Mesendoderm (in vitro differentiated cells): ENCODE data around the gene ZNF681.
"Not testable (repeated sequence)": the region's sequence is repeated elsewhere in the genome, so short reads cannot be mapped to it uniquely, and the experiment has no call there.

Experiments used
- DNase-seq: peaks from one replicate; pipeline ENCODE4 v3.0.0; 2013
- H2AK5ac ChIP-seq: 2 replicates; pipeline ENCODE4 v1.6.1; 2013; ENCODE audit warnings: low read length, inconsistent platforms
- H2BK120ac ChIP-seq: 2 replicates; pipeline ENCODE4 v1.6.1; 2013; ENCODE audit warnings: low read depth, mild to moderate bottlenecking, low read length, moderate library complexity, mixed read lengths
- H2BK15ac ChIP-seq: replicated peaks from 2 replicates; pipeline ENCODE4 v1.6.1; 2013; ENCODE audit warnings: low read depth, mild to moderate bottlenecking, moderate library complexity
- H2BK5ac ChIP-seq: 2 replicates; pipeline ENCODE4 v1.6.1; 2013; ENCODE audit warnings: low read length, inconsistent platforms
- H3K18ac ChIP-seq: 2 replicates; pipeline ENCODE4 v1.6.1; 2013; ENCODE audit warnings: mild to moderate bottlenecking, low read length, mixed read lengths
- H3K23ac ChIP-seq: one replicate; pipeline ENCODE4 v1.6.1; 2013; ENCODE audit warnings: low read length
- H3K27ac ChIP-seq: 2 replicates; pipeline ENCODE4 v1.5.1; 2013; ENCODE audit warnings: low read depth, mild to moderate bottlenecking, inconsistent platforms, low read length, moderate library complexity
- H3K27me3 ChIP-seq: 2 replicates; pipeline ENCODE4 v1.6.1; 2013; ENCODE audit warnings: low read length, control low read depth, mild to moderate bottlenecking, inconsistent platforms; ENCODE audit not compliant: insufficient read depth, poor library complexity
- H3K36me3 ChIP-seq: 2 replicates; pipeline ENCODE4 v1.6.1; 2013; ENCODE audit warnings: low read length, inconsistent platforms; ENCODE audit not compliant: control insufficient read depth, insufficient read depth
- H3K4ac ChIP-seq: one replicate; pipeline ENCODE4 v1.6.1; 2013; ENCODE audit warnings: low read depth, mild to moderate bottlenecking, low read length, moderate library complexity
- H3K4me1 ChIP-seq: 2 replicates; pipeline ENCODE4 v1.6.1; 2013; ENCODE audit warnings: low read depth, low read length, inconsistent platforms; ENCODE audit not compliant: control insufficient read depth
- H3K4me2 ChIP-seq: 2 replicates; pipeline ENCODE4 v1.6.1; 2013; ENCODE audit warnings: low read length
- H3K4me3 ChIP-seq: 2 replicates; pipeline ENCODE4 v1.5.1; 2013; ENCODE audit warnings: mild to moderate bottlenecking, low read length
- H3K56ac ChIP-seq: one replicate; pipeline ENCODE4 v1.6.1; 2013; ENCODE audit warnings: low read length
- H3K79me1 ChIP-seq: 2 replicates; pipeline ENCODE4 v1.6.1; 2013; ENCODE audit warnings: low read length, inconsistent platforms
- H3K79me2 ChIP-seq: 2 replicates; pipeline ENCODE4 v1.6.1; 2013; ENCODE audit warnings: mild to moderate bottlenecking, low read length; ENCODE audit not compliant: control insufficient read depth, insufficient read depth
- H3K9ac ChIP-seq: 2 replicates; pipeline ENCODE4 v1.6.1; 2013; ENCODE audit warnings: low read length, inconsistent platforms
- H4K5ac ChIP-seq: one replicate; pipeline ENCODE4 v1.6.1; 2013; ENCODE audit warnings: low read length
- H4K8ac ChIP-seq: one replicate; pipeline ENCODE4 v1.6.1; 2013; ENCODE audit warnings: low read depth, mild to moderate bottlenecking, control low read depth, low read length, moderate library complexity
- WGBS: extraction: QIAGEN DNeasy Blood & Tissue Kit; methylation state at CpG from one replicate; pipeline ENCODE4 v1.1.7; 2013; ENCODE audit warnings: low lambda C conversion rate, missing lambda C conversion rate; ENCODE audit not compliant: insufficient coverage; ENCODE audit errors: extremely low coverage; 5-methylcytosine and 5-hydroxymethylcytosine counted together

ZNF681 gene

DNA sequence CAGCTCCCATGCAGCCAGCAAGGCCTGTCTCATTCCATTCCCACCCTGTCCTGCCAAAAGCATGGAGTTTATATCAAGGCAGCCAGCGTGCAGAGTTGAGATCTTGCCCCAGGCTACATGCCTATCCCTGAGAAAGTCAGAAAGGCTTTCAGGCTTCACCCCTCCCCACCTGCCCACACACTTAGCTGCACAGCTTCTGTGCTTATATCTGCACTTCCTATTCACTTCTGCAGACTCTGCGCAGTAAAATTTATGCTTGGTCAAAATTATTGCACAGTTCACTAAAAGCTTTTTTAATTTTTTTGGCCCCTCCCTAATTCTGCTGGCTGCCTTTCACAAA, 59.2 kb downstream of the ZNF681 start:
- Histone ChIP-seq H3K27ac (no peak overlapping the region), H3K4me2 (no peak overlapping the region), H3K79me2 (no peaks in the 10 kb centered on the region), H3K79me1 (no peaks in the 10 kb centered on the region), H4K5ac (no peak overlapping the region), H3K4ac (no peak overlapping the region), H3K4me1 (no peaks in the 10 kb centered on the region), H4K8ac (no peak overlapping the region), H2BK15ac (no peak overlapping the region), H3K18ac (no peak overlapping the region), H3K36me3 (no peaks in the 10 kb centered on the region), H3K9ac (no peak overlapping the region), H2BK5ac (no peak overlapping the region), H3K56ac (peak overlapping the region; percentile 2), H3K27me3 (no peaks in the 10 kb centered on the region), H3K23ac (no peak overlapping the region), H2BK120ac (no peak overlapping the region), H2AK5ac (no peak overlapping the region), H3K4me3 (no peak overlapping the region)
- WGBS = no CpG with 5 or more reads among the region's 2 CpGs
- peak; percentile 36 for DNase-seq

GRCh38 chr19:23698711-23699520, 59.8 kb downstream of the ZNF681 start:
- peak; percentile 31 for DNase-seq
- H4K8ac ChIP-seq = no peak overlapping the region
- no peak overlapping the region for H3K9ac ChIP-seq
- H3K4me2 ChIP-seq = no peak overlapping the region
- no peak overlapping the region for H4K5ac ChIP-seq
- no CpG with 5 or more reads among the region's 6 CpGs for WGBS
- H3K27ac ChIP-seq = no peak overlapping the region
- no peak overlapping the region for H2AK5ac ChIP-seq
- no peaks in the 10 kb centered on the region for H3K79me1 ChIP-seq
- H2BK120ac ChIP-seq = no peak overlapping the region
- no peaks in the 10 kb centered on the region for H3K36me3 ChIP-seq
- H2BK5ac ChIP-seq = no peak overlapping the region
- no peak overlapping the region for H3K4ac ChIP-seq
- H2BK15ac ChIP-seq = no peak overlapping the region
- H3K56ac ChIP-seq = no peak overlapping the region
- no peaks in the 10 kb centered on the region for H3K79me2 ChIP-seq
- H3K4me1 ChIP-seq = no peaks in the 10 kb centered on the region
- H3K18ac ChIP-seq = no peak overlapping the region
- H3K27me3 ChIP-seq = no peaks in the 10 kb centered on the region
- H3K4me3 ChIP-seq = no peak overlapping the region
- no peak overlapping the region for H3K23ac ChIP-seq

DNA sequence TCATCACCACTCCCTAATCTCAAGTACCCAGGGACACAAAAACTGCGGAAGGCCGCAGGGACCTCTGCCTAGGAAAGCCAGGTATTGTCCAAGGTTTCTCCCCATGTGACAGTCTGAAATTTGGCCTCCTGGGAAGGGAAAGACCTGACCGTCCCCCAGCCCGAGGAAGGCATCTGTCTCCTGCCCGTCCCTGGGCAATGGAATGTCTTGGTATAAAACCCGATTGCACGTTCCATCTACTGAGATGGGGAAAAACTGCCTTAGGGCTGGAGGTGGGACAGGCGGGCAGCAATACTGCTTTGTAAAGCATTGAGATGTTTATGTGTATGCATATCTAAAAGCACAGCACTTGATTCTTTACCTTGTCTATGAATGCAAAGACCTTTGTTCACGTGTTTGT, 65.8 kb downstream of the ZNF681 start:
- not testable (repeated sequence) for H3K56ac ChIP-seq, H2BK5ac ChIP-seq, H3K18ac ChIP-seq, H3K4ac ChIP-seq, H3K27me3 ChIP-seq, H3K79me2 ChIP-seq, H2BK120ac ChIP-seq, H4K5ac ChIP-seq, H3K9ac ChIP-seq, H3K27ac ChIP-seq, H3K36me3 ChIP-seq, H3K4me1 ChIP-seq, H3K4me3 ChIP-seq, DNase-seq, H2AK5ac ChIP-seq, H2BK15ac ChIP-seq, H4K8ac ChIP-seq, H3K4me2 ChIP-seq, H3K79me1 ChIP-seq, H3K23ac ChIP-seq
- WGBS = no CpG with 5 or more reads among the region's 9 CpGs
